Ureter (tissue), 1 donor: ENCODE data around the gene SDK1. TPM values are rescaled to one million over a fixed set of nuclear protein-coding genes. Genes with fewer than 3 reads are reported as not detected.

ENCODE experiments used
- DNase-seq: peaks from one replicate; pipeline ENCODE4 v3.0.0-alpha.2; 2020; ENCODE audit warnings: low spot score
- total RNA-seq: library from RNA; stranded (reverse); gene quantifications from one replicate; pipeline ENCODE4 v1.2.4, GENCODE V29; 2023
- donor health status: DM: yes; HTN: yes; CAD: no.

The SDK1 gene
- total RNA-seq, 1 donor from 2014 or later = 27.3 TPM

- DNase-seq = no peak
These were observed 154.9 kb downstream of the SDK1 start for GRCh38 chr7:3455806-3456595.

GRCh38 chr7:3459111-3459510 lies 158.1 kb downstream of the SDK1 start:
- DNase-seq = no peak

GRCh38 chr7:3461923-3462322 lies 160.9 kb downstream of the SDK1 start:
- no peak for DNase-seq

GRCh38 chr7:3463696-3464095 lies 162.6 kb downstream of the SDK1 start:
- DNase-seq = no peak

- no peak for DNase-seq
These were observed 164.0 kb downstream of the SDK1 start for GRCh38 chr7:3464900-3465622.

- no peak for DNase-seq
These were observed 165.2 kb downstream of the SDK1 start for GRCh38 chr7:3466261-3466660.

- no peak for DNase-seq
These were observed 168.6 kb downstream of the SDK1 start for GRCh38 chr7:3469641-3470040.

GRCh38 chr7:3480197-3480596 lies 179.1 kb downstream of the SDK1 start:
- no peak for DNase-seq

GRCh38 chr7:3481435-3481834 lies 180.4 kb downstream of the SDK1 start:
- no peak for DNase-seq

- no peak for DNase-seq
These were observed 181.3 kb downstream of the SDK1 start for GRCh38 chr7:3482147-3482921.

GRCh38 chr7:3486841-3487240 lies 185.8 kb downstream of the SDK1 start:
- DNase-seq = no peak

- no peak for DNase-seq
These were observed 187.8 kb downstream of the SDK1 start for GRCh38 chr7:3488829-3489228.

GRCh38 chr7:3493499-3493898 lies 192.4 kb downstream of the SDK1 start:
- DNase-seq = no peak

GRCh38 chr7:3494947-3495346 lies 193.9 kb downstream of the SDK1 start:
- no peak for DNase-seq

- DNase-seq = no peak
These were observed 194.5 kb downstream of the SDK1 start for GRCh38 chr7:3495530-3495929.

GRCh38 chr7:3495954-3496353 lies 194.9 kb downstream of the SDK1 start:
- no peak for DNase-seq

GRCh38 chr7:3497796-3498195 lies 196.7 kb downstream of the SDK1 start:
- no peak for DNase-seq

GRCh38 chr7:3501671-3502070 lies 200.6 kb downstream of the SDK1 start:
- DNase-seq = no peak

GRCh38 chr7:3504384-3504783 lies 203.3 kb downstream of the SDK1 start:
- no peak for DNase-seq

- DNase-seq = no peak
These were observed 209.3 kb downstream of the SDK1 start for GRCh38 chr7:3510101-3511020.

GRCh38 chr7:3517344-3517743 lies 216.3 kb downstream of the SDK1 start:
- DNase-seq = no peak
